ENCODE data around the gene ZFP36L1. TPM values are rescaled to one million over a fixed set of nuclear protein-coding genes. Genes with fewer than 3 reads are reported as not detected.
A peak's percentile ranks its signal among the peaks of the same experiment; 100 is the strongest.

Gene ZFP36L1, protein sequence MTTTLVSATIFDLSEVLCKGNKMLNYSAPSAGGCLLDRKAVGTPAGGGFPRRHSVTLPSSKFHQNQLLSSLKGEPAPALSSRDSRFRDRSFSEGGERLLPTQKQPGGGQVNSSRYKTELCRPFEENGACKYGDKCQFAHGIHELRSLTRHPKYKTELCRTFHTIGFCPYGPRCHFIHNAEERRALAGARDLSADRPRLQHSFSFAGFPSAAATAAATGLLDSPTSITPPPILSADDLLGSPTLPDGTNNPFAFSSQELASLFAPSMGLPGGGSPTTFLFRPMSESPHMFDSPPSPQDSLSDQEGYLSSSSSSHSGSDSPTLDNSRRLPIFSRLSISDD
- 12.7 and 15.5 TPM in 2 replicates for total RNA-seq

GRCh38 chr14:68792979-68793733, at the start of gene ZFP36L1:
ZFP36L1 (minus strand) TSS chr14:68793067; CDS start chr14:68792938, 129 bp downstream.
- Histone ChIP-seq H3K36me3 (ENCODE audit: control insufficient read depth, insufficient read depth, low read length) (peaks cover 31% of the 10 kb centered on the region), H3K27me3 (ENCODE audit: control insufficient read depth, insufficient read depth, low read length) (no peaks in the 10 kb centered on the region), H3K4me3 (ENCODE audit: low read depth, low read length) (peak within 1 kb of the TSS; percentile 96)
- DNase-seq (ENCODE audit: low read depth), result peak; percentile 88
- no peak for TF ChIP-seq CTCF (IDR thresholded peaks at IDR 0.05; ENCODE audit: insufficient read depth, low read length, severe bottlenecking)
- no peak for FAIRE-seq

DNA sequence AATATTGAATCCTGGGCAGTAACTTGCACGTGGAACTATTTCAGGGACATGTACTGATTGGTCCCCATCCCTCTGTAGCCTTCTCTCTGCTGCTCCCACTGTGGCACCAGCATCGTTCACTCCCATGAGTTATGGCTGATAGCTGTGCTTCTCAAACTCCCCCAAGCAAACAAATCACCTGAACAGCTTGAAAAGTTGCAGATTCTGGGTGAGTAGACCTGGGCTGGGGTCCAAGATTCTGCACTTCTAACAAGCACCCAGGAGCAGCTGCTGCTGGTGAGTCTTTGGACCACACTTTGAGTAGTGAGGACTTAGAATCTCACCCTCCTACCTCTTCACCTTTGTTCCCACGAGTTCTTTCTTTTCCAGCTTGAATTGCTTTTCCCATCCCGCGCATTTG, 49.4 kb upstream of the ZFP36L1 start:
- DNase-seq (ENCODE audit: low read depth) (no peak), FAIRE-seq (no peak)
- H3K4me3 ChIP-seq (ENCODE audit: low read depth, low read length), result no peak overlapping the region
- TF ChIP-seq CTCF (IDR thresholded peaks at IDR 0.05; ENCODE audit: insufficient read depth, low read length, severe bottlenecking), result no peak
- no peaks in the 10 kb centered on the region for H3K36me3 ChIP-seq (ENCODE audit: control insufficient read depth, insufficient read depth, low read length)
- no peaks in the 10 kb centered on the region for H3K27me3 ChIP-seq (ENCODE audit: control insufficient read depth, insufficient read depth, low read length)

- no peak for TF ChIP-seq CTCF (IDR thresholded peaks at IDR 0.05; ENCODE audit: insufficient read depth, low read length, severe bottlenecking)
- Histone ChIP-seq H3K27me3 (ENCODE audit: control insufficient read depth, insufficient read depth, low read length) (no peaks in the 10 kb centered on the region), H3K4me3 (ENCODE audit: low read depth, low read length) (no peak overlapping the region), H3K36me3 (ENCODE audit: control insufficient read depth, insufficient read depth, low read length) (no peaks in the 10 kb centered on the region)
- DNase-seq (ENCODE audit: low read depth), result no peak
- no peak for FAIRE-seq
Measured at GRCh38 chr14:68841016-68841809, 48.3 kb upstream of the ZFP36L1 start.

DNA sequence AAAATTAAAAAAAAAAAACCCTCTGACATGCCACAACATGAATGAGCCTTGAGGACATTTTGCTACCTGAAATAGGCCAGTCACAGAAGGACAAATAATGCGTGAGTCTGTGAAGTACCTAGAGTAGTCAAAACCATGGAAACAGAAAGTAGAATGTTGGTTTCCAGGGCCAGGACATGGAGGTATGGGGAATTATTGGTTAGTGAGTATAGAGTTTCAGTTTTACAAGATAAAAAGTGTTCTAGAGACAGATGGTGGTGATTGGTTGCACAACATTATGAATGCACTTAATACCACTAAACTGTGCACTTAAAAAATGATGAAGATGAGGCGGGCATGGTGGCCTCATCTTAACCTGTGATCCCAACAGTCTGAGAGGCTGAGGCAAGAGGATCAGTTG, 47.6 kb upstream of the ZFP36L1 start:
- Histone ChIP-seq H3K4me3 (ENCODE audit: low read depth, low read length) (no peak overlapping the region), H3K27me3 (ENCODE audit: control insufficient read depth, insufficient read depth, low read length) (no peaks in the 10 kb centered on the region), H3K36me3 (ENCODE audit: control insufficient read depth, insufficient read depth, low read length) (no peaks in the 10 kb centered on the region)
- DNase-seq (ENCODE audit: low read depth), result no peak
- no peak for FAIRE-seq
- TF ChIP-seq CTCF (IDR thresholded peaks at IDR 0.05; ENCODE audit: insufficient read depth, low read length, severe bottlenecking), result no peak

DNA sequence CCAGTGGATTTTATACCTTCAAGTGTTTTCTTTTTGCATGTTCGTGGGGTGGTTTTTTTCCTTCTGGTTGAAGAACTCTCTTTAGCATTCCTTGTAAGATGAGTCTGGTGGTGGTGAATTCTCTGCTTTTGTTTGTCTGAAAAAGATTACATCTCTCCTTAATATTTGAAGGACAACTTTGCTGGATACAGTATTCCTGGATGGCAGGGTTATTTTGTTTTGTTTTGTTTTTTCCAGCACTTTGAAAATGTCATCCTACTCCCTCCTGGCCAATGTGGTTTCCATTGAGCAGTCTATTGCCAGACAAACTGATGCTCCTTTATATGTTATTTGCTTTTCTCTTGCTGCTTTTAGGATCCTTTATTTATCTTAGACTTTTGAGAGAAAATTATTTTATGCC, 43.2 kb upstream of the ZFP36L1 start:
- H3K27me3 ChIP-seq (ENCODE audit: control insufficient read depth, insufficient read depth, low read length), result no peaks in the 10 kb centered on the region
- FAIRE-seq (no peak), DNase-seq (ENCODE audit: low read depth) (no peak)
- no peak overlapping the region for H3K4me3 ChIP-seq (ENCODE audit: low read depth, low read length)
- H3K36me3 ChIP-seq (ENCODE audit: control insufficient read depth, insufficient read depth, low read length), result no peaks in the 10 kb centered on the region
- no peak for TF ChIP-seq CTCF (IDR thresholded peaks at IDR 0.05; ENCODE audit: insufficient read depth, low read length, severe bottlenecking)
